Lower leg skin (tissue), 3 donors: ENCODE data around the gene CD86.

Source experiments
- CTCF ChIP-seq, 3 donors: fragments of 450-650 bp; IDR thresholded peaks; one replicate each; pipeline ENCODE4 v1.5.1; 2016; ENCODE audit warnings: antibody characterized with exemption in 3 of 3, mild to moderate bottlenecking in 3 of 3, moderate library complexity in 2 of 3
- POLR2A ChIP-seq, 2 donors: fragments of 450-650 bp; IDR thresholded peaks; one replicate each; pipeline ENCODE4 v1.6.1; 2016 to 2017; ENCODE audit warnings: antibody characterized with exemption in 2 of 2, mild to moderate bottlenecking in 1 of 2, moderate library complexity in 1 of 2

- TF ChIP-seq CTCF (IDR thresholded peaks at IDR 0.05): no peak
- no peak for TF ChIP-seq POLR2A (IDR thresholded peaks at IDR 0.05)
These were observed 44.1 kb downstream of the CD86 start for GRCh38 chr3:122099255-122099654.
